ENCODE measurements around the gene CLIC5. TPM values are rescaled to one million over a fixed set of nuclear protein-coding genes. Genes with fewer than 3 reads are reported as not detected.

Gene CLIC5
- 100 to 1,000 TPM; 110 to 197 (median 138) TPM for total RNA-seq

- H3K27me3 ChIP-seq: peaks cover 0 to 8% (median 3%) of the 10 kb centered on the region in 4 donors
- H3K4me3 ChIP-seq: peak within 1 kb of the TSS; percentile 53 to 78 (median 57)
- WGBS, 2 donors: 0 to 1% methylated on average over 14 to 55 of the region's 82 CpGs
- H3K9me3 ChIP-seq: no peaks in the 10 kb centered on the region
- peaks cover 11 to 30% (median 17%) of the 10 kb centered on the region in 4 donors for H3K4me1 ChIP-seq
- peak in 1 of 2 donors; percentile 77 for TF ChIP-seq POLR2AphosphoS5 (IDR thresholded peaks at IDR 0.05)
- TF ChIP-seq EP300 (IDR thresholded peaks at IDR 0.05): no peak
- no peak for TF ChIP-seq CTCF (IDR thresholded peaks at IDR 0.05)
- TF ChIP-seq POLR2A (IDR thresholded peaks at IDR 0.05): peak in 2 of 4 donors; percentile 28 to 59
- peak; percentile 62 to 65 for ATAC-seq (ENCODE audit: low FRiP score in 2 of 2)
- peak; percentile 52 to 90 for DNase-seq
- peak within 1 kb of the TSS; percentile 85 to 93 (median 90) for H3K27ac ChIP-seq
- H3K36me3 ChIP-seq: no peaks in the 10 kb centered on the region
These were observed at the start of gene CLIC5 for GRCh38 chr6:46015119-46015968. TSS of gene CLIC5 (minus strand) at chr6:46015860. CDS start at chr6:46015542, 318 bp downstream.

GRCh38 chr6:46062991-46063390 is 47.3 kb upstream of the CLIC5 start:
- no peaks in the 10 kb centered on the region for H3K36me3 ChIP-seq
- H3K4me1 ChIP-seq: peaks cover 0 to 29% (median 5%) of the 10 kb centered on the region in 4 donors
- no peak for DNase-seq
- H3K9me3 ChIP-seq: no peaks in the 10 kb centered on the region
- H3K4me3 ChIP-seq: no peak overlapping the region
- TF ChIP-seq EP300 (IDR thresholded peaks at IDR 0.05) (no peak), POLR2A (IDR thresholded peaks at IDR 0.05) (no peak), POLR2AphosphoS5 (IDR thresholded peaks at IDR 0.05) (no peak), CTCF (IDR thresholded peaks at IDR 0.05) (no peak)
- no peaks in the 10 kb centered on the region for H3K27me3 ChIP-seq
- no peak for ATAC-seq (ENCODE audit: low FRiP score in 2 of 2)
- peak overlapping the region; percentile 6 to 48 (median 32) for H3K27ac ChIP-seq

- DNase-seq: peak in 1 of 2 donors; percentile 36
- Histone ChIP-seq H3K36me3 (no peaks in the 10 kb centered on the region), H3K27me3 (no peaks in the 10 kb centered on the region), H3K4me3 (no peak overlapping the region), H3K4me1 (peaks cover 0 to 29% (median 5%) of the 10 kb centered on the region in 4 donors), H3K27ac (peak overlapping the region; percentile 23 to 48 (median 39)), H3K9me3 (no peaks in the 10 kb centered on the region)
- peak; percentile 65 to 87 for ATAC-seq (ENCODE audit: low FRiP score in 2 of 2)
- TF ChIP-seq POLR2AphosphoS5 (IDR thresholded peaks at IDR 0.05): peak; percentile 9 to 55
- peak in 2 of 4 donors; percentile 1 to 54 for TF ChIP-seq EP300 (IDR thresholded peaks at IDR 0.05)
- TF ChIP-seq CTCF (IDR thresholded peaks at IDR 0.05): no peak
- WGBS, 2 donors: 14 to 26% methylated on average over 2 of the region's 2 CpGs
These were observed 46.7 kb upstream of the CLIC5 start for GRCh38 chr6:46062312-46062711.

- 69 to 80% methylated on average over 1 of the region's 1 CpG for WGBS, 2 donors
- TF ChIP-seq POLR2AphosphoS5 (IDR thresholded peaks at IDR 0.05): no peak
- TF ChIP-seq POLR2A (IDR thresholded peaks at IDR 0.05): no peak
- no peak for TF ChIP-seq CTCF (IDR thresholded peaks at IDR 0.05)
- TF ChIP-seq EP300 (IDR thresholded peaks at IDR 0.05): no peak
- DNase-seq: no peak
- H3K27me3 ChIP-seq: no peaks in the 10 kb centered on the region
- H3K4me1 ChIP-seq: peaks cover 0 to 29% (median 5%) of the 10 kb centered on the region in 4 donors
- H3K4me3 ChIP-seq: no peak overlapping the region
- no peaks in the 10 kb centered on the region for H3K36me3 ChIP-seq
- H3K9me3 ChIP-seq: no peaks in the 10 kb centered on the region
- peak overlapping the region; percentile 31 to 48 (median 35) for H3K27ac ChIP-seq
- no peak for ATAC-seq (ENCODE audit: low FRiP score in 2 of 2)
These were observed 45.8 kb upstream of the CLIC5 start for GRCh38 chr6:46061497-46061896.
